Retinal pigment epithelial cell (primary cell): ENCODE measurements around the gene STAT5B.

Source experiments
- DNase-seq: peaks from one replicate; pipeline ENCODE4 v3.0.0-alpha.2; 2010; ENCODE audit warnings: low read depth
- H3K4me3 ChIP-seq: 2 replicates; pipeline ENCODE4 v1.5.1; 2011; ENCODE audit warnings: mild to moderate bottlenecking, low read length, control low read depth, moderate library complexity
- CTCF ChIP-seq: conservative IDR thresholded peaks from 2 replicates; pipeline ENCODE4 v1.5.1; 2011; ENCODE audit warnings: low read depth, low read length, control low read depth, inconsistent platforms

STAT5B gene

DNA sequence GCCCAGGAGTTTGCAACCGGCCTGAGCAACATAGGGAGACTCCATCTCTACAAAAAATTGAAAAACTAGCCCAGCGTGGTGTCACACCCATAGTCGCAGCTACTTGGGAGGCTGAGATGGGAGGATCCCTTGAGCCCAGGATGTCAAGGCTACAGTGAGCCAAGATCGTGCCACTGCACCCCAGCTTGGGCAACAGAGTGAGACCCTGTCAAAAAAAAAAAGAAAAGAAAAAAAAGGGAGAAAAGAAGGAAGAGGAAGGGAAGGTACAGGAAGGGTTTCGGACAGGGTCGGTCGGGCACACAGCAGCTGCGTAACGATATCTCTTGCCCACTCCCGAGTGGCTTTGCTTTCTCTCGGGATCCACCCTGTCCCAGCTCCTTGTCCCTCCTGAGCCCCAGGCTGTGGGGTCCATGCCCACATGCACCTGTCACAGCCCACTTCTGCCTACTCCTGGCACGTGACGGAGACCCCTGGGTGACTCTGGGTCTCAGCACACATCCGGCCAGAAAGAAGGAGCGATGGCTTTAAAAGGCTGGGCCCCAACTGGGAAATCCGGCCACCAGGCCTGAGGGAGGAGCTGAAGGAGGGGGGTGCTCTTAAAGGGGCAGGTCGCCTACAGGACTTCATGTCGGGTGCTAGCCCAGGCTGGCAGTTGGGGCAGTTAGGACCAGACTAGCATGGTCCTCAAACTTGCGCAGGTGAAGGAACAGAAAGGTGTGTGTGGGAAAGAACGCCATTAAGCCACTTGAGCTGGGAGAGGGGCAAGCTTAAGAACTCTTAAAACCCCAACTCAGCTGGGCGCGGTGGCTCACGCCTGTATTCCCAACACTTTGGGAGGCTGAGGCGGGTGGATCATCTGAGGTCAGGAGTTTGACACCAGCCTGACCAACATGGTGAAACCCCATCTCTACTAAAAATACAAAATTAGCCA lies 82.0 kb downstream of the STAT5B start, which contains the start of gene GHDC:
GHDC (minus strand) TSS at position 526 of the 931 bp plus-strand sequence. CDS start 913 bp downstream, outside the sequence.
- no peak for DNase-seq
- TF ChIP-seq CTCF, result no peak
- peak within 1 kb of the TSS; percentile 70 for H3K4me3 ChIP-seq

GRCh38 chr17:42193216-42193968 lies 82.8 kb downstream of the STAT5B start:
- no peak for TF ChIP-seq CTCF

DNA sequence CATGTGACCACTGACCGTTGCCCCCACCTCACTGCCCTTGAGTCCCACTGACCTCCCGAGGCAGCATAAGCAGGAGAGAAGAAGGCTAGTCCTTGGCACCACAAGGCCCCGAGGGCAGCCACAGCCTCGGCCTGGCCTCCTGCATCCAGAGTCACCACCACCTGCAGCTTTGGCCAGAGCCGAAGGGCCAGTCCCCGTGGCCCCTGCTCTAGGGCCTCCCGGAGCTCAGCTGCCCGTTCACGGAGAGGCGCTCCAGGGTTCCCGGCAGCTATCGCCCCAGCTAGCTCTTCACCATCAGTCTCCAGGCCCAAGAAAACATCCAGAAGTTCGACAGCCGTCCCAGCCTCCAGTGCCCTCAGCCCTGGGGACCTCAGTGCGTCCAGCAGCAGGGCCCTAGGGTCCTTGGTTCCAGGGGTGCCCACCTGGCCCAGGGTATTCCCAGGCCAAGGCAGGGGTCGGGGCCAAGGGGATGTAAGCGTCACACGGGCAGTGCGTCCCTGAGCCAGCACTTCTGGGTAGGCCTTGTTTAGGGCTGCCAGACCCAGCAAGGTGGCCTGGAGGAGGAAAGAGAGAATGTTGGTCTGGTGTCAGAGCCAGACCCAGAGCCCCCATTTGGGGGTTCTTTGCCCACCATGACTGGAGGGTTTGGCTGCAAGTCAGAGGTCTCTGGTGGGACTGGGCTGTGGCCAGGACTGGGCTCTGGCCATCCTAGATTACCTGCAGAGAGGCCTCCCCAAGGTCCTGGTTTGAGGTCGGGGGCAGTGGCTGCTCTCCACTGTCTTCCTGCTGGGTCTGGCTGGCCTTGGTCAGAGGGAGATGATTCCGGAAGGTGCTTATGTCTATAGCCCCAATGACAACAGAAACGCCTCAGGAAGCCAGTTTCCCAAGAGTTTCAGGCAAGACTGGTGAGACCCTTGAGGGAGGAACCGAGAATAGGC lies 83.7 kb downstream of the STAT5B start:
- TF ChIP-seq CTCF, result no peak
- no peak for DNase-seq
- H3K4me3 ChIP-seq, result no peak overlapping the region

More at GRCh38 chr17:42193216-42193968, 82.8 kb downstream of the STAT5B start:
- peak overlapping the region; percentile 70 for H3K4me3 ChIP-seq
- no peak for DNase-seq

DNA sequence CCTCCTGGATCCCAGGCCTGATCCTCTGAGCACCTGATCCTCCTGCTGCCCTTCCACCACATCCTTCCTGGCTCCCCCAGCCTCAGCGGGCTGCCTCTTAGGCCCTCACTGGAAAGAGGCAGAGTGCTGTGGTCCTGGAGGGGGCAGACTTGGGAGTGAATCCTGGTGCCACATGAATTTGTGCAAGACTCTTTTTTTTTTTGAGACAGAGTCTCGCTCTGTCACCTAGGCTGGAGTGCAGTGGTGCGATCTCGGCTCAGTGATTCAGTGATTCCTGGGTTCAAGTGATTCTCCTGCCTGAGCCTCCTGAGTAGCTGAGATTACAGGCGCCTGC lies 84.9 kb downstream of the STAT5B start:
- DNase-seq, result no peak
- TF ChIP-seq CTCF, result no peak
- no peak overlapping the region for H3K4me3 ChIP-seq

DNA sequence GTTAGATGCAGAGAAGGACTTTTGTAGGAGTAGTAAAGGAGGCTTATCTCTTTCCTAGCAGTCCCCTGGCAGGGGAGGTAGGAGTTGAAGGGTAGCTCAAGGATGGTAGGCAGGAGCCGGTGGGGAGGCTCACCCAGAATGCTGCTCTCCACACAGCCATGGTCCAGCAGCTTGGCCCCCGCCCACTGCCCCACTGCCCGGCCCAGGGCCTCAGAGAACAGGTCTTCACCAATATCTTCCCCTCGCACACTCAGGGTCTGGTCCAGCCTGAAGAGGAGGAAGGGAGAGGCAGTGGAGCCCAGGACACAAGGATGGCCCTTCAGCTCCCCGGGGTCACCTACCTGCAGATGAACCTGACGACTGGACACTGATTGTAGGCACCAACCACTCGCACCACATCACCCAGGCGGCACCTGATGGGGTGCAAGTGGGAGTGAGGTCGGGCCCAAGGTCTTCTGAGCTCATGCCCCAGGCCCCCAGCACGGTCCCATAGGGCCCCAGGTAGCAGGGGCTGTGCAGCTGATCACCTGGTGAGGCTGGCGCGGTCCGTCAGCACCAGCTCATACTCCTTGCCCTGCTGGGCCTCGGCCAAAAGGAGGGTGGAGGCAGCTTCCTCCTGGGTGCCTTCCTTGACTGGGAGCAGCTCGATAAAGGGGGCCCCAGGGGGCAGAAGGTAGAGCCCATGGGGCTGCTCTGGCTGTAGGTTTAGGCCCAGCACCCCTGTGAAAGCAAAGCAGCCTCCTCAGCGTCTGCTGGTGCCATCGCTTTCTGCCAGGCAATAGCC lies 85.5 kb downstream of the STAT5B start:
- no peak overlapping the region for H3K4me3 ChIP-seq

More for the DNA sequence above, 85.5 kb downstream of the STAT5B start:
- TF ChIP-seq CTCF, result no peak
- DNase-seq, result no peak
